ENCODE data around the gene STOML1. TPM values are rescaled to one million over a fixed set of nuclear protein-coding genes. Genes with fewer than 3 reads are reported as not detected.

STOML1 gene
- total RNA-seq, 1 experiment from 2014 or later, result 2.5 TPM

DNA sequence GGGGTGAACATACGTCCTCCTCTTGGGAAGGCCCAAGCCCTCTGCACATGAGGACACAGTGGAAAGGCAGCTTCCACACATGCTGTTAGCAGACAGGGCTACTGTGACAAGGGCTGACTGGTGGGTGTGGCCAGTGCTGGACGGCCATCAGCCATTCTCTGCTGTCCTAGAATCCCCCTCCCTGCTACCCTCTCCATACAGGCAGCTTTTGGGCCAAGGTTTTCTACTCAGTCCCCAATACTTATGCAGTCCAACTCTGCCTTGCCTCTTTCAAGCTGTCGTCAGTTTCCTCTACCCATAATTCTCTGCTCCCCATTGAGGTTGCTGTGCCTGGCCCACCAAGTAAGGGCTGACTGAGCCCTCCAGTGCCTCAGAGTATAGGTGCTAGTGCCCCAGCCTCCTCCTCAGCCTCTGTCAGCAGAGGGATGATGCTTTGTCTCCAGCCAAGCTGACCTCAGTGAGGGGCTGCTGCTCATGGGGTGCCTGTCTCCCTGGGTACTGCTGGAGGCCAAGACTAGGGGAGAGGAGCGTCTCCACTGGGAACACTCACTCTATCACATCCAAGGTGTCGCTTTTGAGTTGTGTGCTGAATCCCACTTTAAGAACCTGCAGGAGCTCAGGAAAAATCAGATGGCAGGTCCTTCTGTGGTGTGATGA lies 63.0 kb downstream of the STOML1 start:
- Histone ChIP-seq H3K23me2 (ENCODE audit: insufficient read length, low read depth, low read length, poor library complexity, severe bottlenecking) (peaks cover 13% of the 10 kb centered on the region), H3K23ac (ENCODE audit: insufficient read length, low read depth, low read length) (no peak overlapping the region), H3K9ac (ENCODE audit: extremely low read depth, insufficient read length, low read length) (no peak overlapping the region), H4K91ac (ENCODE audit: insufficient read length, low read depth, low read length) (no peak overlapping the region), H3K27me3 (ENCODE audit: insufficient read depth, low read length) (no peaks in the 10 kb centered on the region), H3K9me3 (ENCODE audit: control insufficient read depth, low read depth, low read length) (no peaks in the 10 kb centered on the region), H2AFZ (ENCODE audit: low read length) (no peak overlapping the region), H3K14ac (ENCODE audit: insufficient read depth, low read length) (no peak overlapping the region; the same call in 1 of the 2 replicates), H2BK12ac (ENCODE audit: insufficient read length, low read depth, low read length) (no peak overlapping the region), H3K79me1 (ENCODE audit: insufficient read depth, low read depth, low read length, poor library complexity, severe bottlenecking) (no peaks in the 10 kb centered on the region), H3K18ac (ENCODE audit: insufficient read length, low read depth, low read length) (no peak overlapping the region), H3T11ph (ENCODE audit: low read length) (no peak overlapping the region), H3K79me2 (ENCODE audit: insufficient read depth, low read length) (no peaks in the 10 kb centered on the region), H3K4me2 (ENCODE audit: insufficient read depth, insufficient read length, low read length) (no peak overlapping the region), H3K27ac (ENCODE audit: insufficient read length, low read depth, low read length) (no peak overlapping the region), H2BK120ac (ENCODE audit: low read depth, low read length, poor library complexity, severe bottlenecking) (no peak overlapping the region), H4K20me1 (ENCODE audit: control insufficient read depth, insufficient read depth, insufficient read length) (no peaks in the 10 kb centered on the region), H3K4ac (ENCODE audit: low read depth, low read length) (no peak overlapping the region), H2BK15ac (ENCODE audit: low read depth, low read length) (no peak overlapping the region), H2BK20ac (ENCODE audit: low read depth, low read length, poor library complexity, severe bottlenecking) (no peak overlapping the region), H2AK5ac (ENCODE audit: insufficient read length, low read length) (no peak overlapping the region), H4K8ac (replicated peaks; ENCODE audit: insufficient read length, low read depth, low read length) (no peak overlapping the region), H4K5ac (ENCODE audit: insufficient read length, low read depth, low read length) (no peak overlapping the region), H3K56ac (ENCODE audit: insufficient read length, low read depth, low read length) (no peak overlapping the region), H3K4me1 (ENCODE audit: insufficient read depth, low read length) (peaks cover 4% of the 10 kb centered on the region; the same call in 1 of the 2 replicates), H2BK5ac (ENCODE audit: insufficient read length, low read length) (no peak overlapping the region)
- Mint-ChIP-seq H3K4me1 (peaks cover 31% of the 10 kb centered on the region in 2 experiments), H3K27me3 (ENCODE audit: low read depth) (peaks cover 13% of the 10 kb centered on the region), H3K27ac (no peak overlapping the region; a peak in 1 of 7 replicates), H3K4me3 (peak overlapping the region in 1 of 2 experiments; percentile 70; a peak in 2 of 5 replicates), H3K9me3 (no peaks in the 10 kb centered on the region), H3K36me3 (ENCODE audit: insufficient read depth in 1 of 3, low read depth in 3 of 3) (no peaks in the 10 kb centered on the region)
- WGBS (ENCODE audit: extremely low coverage, insufficient read length, low lambda C conversion rate), result no CpG with 5 or more reads among the region's 5 CpGs
- TF ChIP-seq, protein P1, sequence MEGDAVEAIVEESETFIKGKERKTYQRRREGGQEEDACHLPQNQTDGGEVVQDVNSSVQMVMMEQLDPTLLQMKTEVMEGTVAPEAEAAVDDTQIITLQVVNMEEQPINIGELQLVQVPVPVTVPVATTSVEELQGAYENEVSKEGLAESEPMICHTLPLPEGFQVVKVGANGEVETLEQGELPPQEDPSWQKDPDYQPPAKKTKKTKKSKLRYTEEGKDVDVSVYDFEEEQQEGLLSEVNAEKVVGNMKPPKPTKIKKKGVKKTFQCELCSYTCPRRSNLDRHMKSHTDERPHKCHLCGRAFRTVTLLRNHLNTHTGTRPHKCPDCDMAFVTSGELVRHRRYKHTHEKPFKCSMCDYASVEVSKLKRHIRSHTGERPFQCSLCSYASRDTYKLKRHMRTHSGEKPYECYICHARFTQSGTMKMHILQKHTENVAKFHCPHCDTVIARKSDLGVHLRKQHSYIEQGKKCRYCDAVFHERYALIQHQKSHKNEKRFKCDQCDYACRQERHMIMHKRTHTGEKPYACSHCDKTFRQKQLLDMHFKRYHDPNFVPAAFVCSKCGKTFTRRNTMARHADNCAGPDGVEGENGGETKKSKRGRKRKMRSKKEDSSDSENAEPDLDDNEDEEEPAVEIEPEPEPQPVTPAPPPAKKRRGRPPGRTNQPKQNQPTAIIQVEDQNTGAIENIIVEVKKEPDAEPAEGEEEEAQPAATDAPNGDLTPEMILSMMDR (conservative IDR thresholded peaks at IDR 0.05), result no peak
- DNase-seq, result no peak

Other genes with a start within 250 kb of the STOML1 start
- gene INSYN1, start 238.9 kb downstream of the STOML1 start, total RNA-seq (2021), result 1.9 and 2.5 TPM in 2 replicates
- not detected in 2 replicates for gene TBC1D21, start 118.7 kb downstream of the STOML1 start, total RNA-seq (2021)
- 6.9 and 9.1 TPM in 2 replicates for gene LOXL1, start 65.8 kb downstream of the STOML1 start, total RNA-seq (2021)
- 23.6 and 24.6 TPM in 2 replicates for gene PML, start 2.4 kb upstream of the STOML1 start, total RNA-seq (2021)
- gene GOLGA6A, start 90.3 kb upstream of the STOML1 start, total RNA-seq (2021), result 0.72 and 0.90 TPM in 2 replicates
- 0.09 TPM in 2 replicates for gene ISLR2, start 138.3 kb upstream of the STOML1 start, total RNA-seq (2021)
- 0.11 and 0.35 TPM in 2 replicates for gene ISLR, start 181.4 kb upstream of the STOML1 start, total RNA-seq (2021)
- 11.2 and 12.8 TPM in 2 replicates for gene STRA6, start 210.5 kb upstream of the STOML1 start, total RNA-seq (2021)
- gene CCDC33, start 244.0 kb upstream of the STOML1 start, total RNA-seq (2021), result 4.5 and 4.6 TPM in 2 replicates

All from H9 (cell line).